ENCODE data around the gene PARP8.

The PARP8 gene

GRCh38 chr5:50749181-50749580 is 82.7 kb downstream of the PARP8 start:
- TF ChIP-seq CTCF (IDR thresholded peaks at IDR 0.05; ENCODE audit: extremely low read depth, missing control alignments), result no peak
- DNase-seq (ENCODE audit: low spot score), result no peak

GRCh38 chr5:50749873-50750272 is 83.4 kb downstream of the PARP8 start:
- TF ChIP-seq CTCF (IDR thresholded peaks at IDR 0.05; ENCODE audit: extremely low read depth, missing control alignments), result no peak
- no peak for DNase-seq (ENCODE audit: low spot score)

GRCh38 chr5:50751064-50751657 is 84.7 kb downstream of the PARP8 start:
- peak; percentile 44 for TF ChIP-seq CTCF (IDR thresholded peaks at IDR 0.05; ENCODE audit: extremely low read depth, missing control alignments)
- peak; percentile 38 for DNase-seq (ENCODE audit: low spot score)

GRCh38 chr5:50752800-50753199 is 86.4 kb downstream of the PARP8 start:
- TF ChIP-seq CTCF (IDR thresholded peaks at IDR 0.05; ENCODE audit: extremely low read depth, missing control alignments), result no peak
- DNase-seq (ENCODE audit: low spot score), result no peak

- DNase-seq (ENCODE audit: low spot score), result no peak
- no peak for TF ChIP-seq CTCF (IDR thresholded peaks at IDR 0.05; ENCODE audit: extremely low read depth, missing control alignments)
Measured at GRCh38 chr5:50759526-50760270, 93.3 kb downstream of the PARP8 start.

GRCh38 chr5:50763351-50763750 is 96.9 kb downstream of the PARP8 start:
- TF ChIP-seq CTCF (IDR thresholded peaks at IDR 0.05; ENCODE audit: extremely low read depth, missing control alignments), result no peak
- DNase-seq (ENCODE audit: low spot score), result no peak

GRCh38 chr5:50763846-50764245 is 97.4 kb downstream of the PARP8 start:
- no peak for TF ChIP-seq CTCF (IDR thresholded peaks at IDR 0.05; ENCODE audit: extremely low read depth, missing control alignments)
- no peak for DNase-seq (ENCODE audit: low spot score)
